HG03045 (cell line): ENCODE data around the gene SLC25A53.
"Not testable (repeated sequence)": the region's sequence is repeated elsewhere in the genome, so short reads cannot be mapped to it uniquely, and the experiment has no call there.

ENCODE experiments used
- ATAC-seq: cut with Tn5 transposase; IDR thresholded peaks from one replicate; pipeline ENCODE4 v1.9.1; 2021; ENCODE audit warnings: mild to moderate bottlenecking, moderate library complexity; ENCODE audit not compliant: unreplicated experiment

SLC25A53 gene

GRCh38 chrX:104134583-104135261 is 22.1 kb downstream of the SLC25A53 start:
- no peak for ATAC-seq

- no peak for ATAC-seq
Measured at GRCh38 chrX:104130808-104131207, 26.0 kb downstream of the SLC25A53 start.

GRCh38 chrX:104126856-104127255 is 30.0 kb downstream of the SLC25A53 start:
- ATAC-seq: no peak

- ATAC-seq: no peak
Measured at GRCh38 chrX:104122829-104123228, 34.0 kb downstream of the SLC25A53 start.

- no peak for ATAC-seq
Measured at GRCh38 chrX:104118765-104119164, 38.0 kb downstream of the SLC25A53 start.

GRCh38 chrX:104117759-104118158 is 39.0 kb downstream of the SLC25A53 start:
- no peak for ATAC-seq

GRCh38 chrX:104113222-104113965 is 43.4 kb downstream of the SLC25A53 start:
- ATAC-seq: peak; percentile 41

GRCh38 chrX:104112326-104112951 is 44.4 kb downstream of the SLC25A53 start, which contains the start of gene ZCCHC18:
ZCCHC18 (plus strand) TSS chrX:104112523; CDS start chrX:104114112, 1,589 bp downstream.
- ATAC-seq: peak; percentile 74

- peak; percentile 43 for ATAC-seq
Measured at GRCh38 chrX:104110491-104111240, 46.1 kb downstream of the SLC25A53 start.

GRCh38 chrX:104108955-104109354 is 47.9 kb downstream of the SLC25A53 start:
- no peak for ATAC-seq

- no peak for ATAC-seq
Measured at GRCh38 chrX:104105330-104106262, 51.2 kb downstream of the SLC25A53 start.

- no peak for ATAC-seq
Measured at GRCh38 chrX:104104676-104105075, 52.1 kb downstream of the SLC25A53 start.

- ATAC-seq: no peak
Measured at GRCh38 chrX:104098919-104099318, 57.9 kb downstream of the SLC25A53 start.

GRCh38 chrX:104098151-104098808 is 58.5 kb downstream of the SLC25A53 start:
- peak; percentile 56 for ATAC-seq

- no peak for ATAC-seq
Measured at GRCh38 chrX:104085919-104086318, 70.9 kb downstream of the SLC25A53 start.

GRCh38 chrX:104085477-104085876 is 71.3 kb downstream of the SLC25A53 start:
- no peak for ATAC-seq

GRCh38 chrX:104084534-104085277 is 72.1 kb downstream of the SLC25A53 start:
- no peak for ATAC-seq

GRCh38 chrX:104084063-104084462 is 72.7 kb downstream of the SLC25A53 start:
- no peak for ATAC-seq

- ATAC-seq: not testable (repeated sequence)
Measured at GRCh38 chrX:104077854-104078253, 79.0 kb downstream of the SLC25A53 start.
